Endodermal cell (in vitro differentiated cells): Measurements from ENCODE around the gene BPIFB6. TPM values are rescaled to one million over a fixed set of nuclear protein-coding genes. Genes with fewer than 3 reads are reported as not detected.

Experiments
- DNase-seq: peaks from one replicate; pipeline ENCODE4 v3.0.0-alpha.2; 2017
- H3K27ac ChIP-seq: 2 replicates; pipeline ENCODE4 v1.5.1; 2013; ENCODE audit warnings: mild to moderate bottlenecking, low read depth, low read length, moderate library complexity
- H3K27me3 ChIP-seq: 2 replicates; pipeline ENCODE4 v1.6.1; 2013; ENCODE audit warnings: mild to moderate bottlenecking, low read length, moderate library complexity; ENCODE audit not compliant: insufficient read depth, control insufficient read depth, poor library complexity, severe bottlenecking
- H3K36me3 ChIP-seq: 2 replicates; pipeline ENCODE4 v1.7.0; 2013; ENCODE audit warnings: mild to moderate bottlenecking, low read length, moderate library complexity; ENCODE audit not compliant: control insufficient read depth, insufficient read depth
- H3K4me1 ChIP-seq: one replicate; pipeline ENCODE4 v1.7.0; 2013; ENCODE audit warnings: low read length; ENCODE audit not compliant: control insufficient read depth, insufficient read depth
- H3K4me3 ChIP-seq: 2 replicates; pipeline ENCODE4 v1.5.1; 2013; ENCODE audit warnings: mild to moderate bottlenecking, low read length, moderate library complexity
- H3K9ac ChIP-seq: 2 replicates; pipeline ENCODE4 v1.6.1; 2013; ENCODE audit warnings: mild to moderate bottlenecking, low read length, moderate library complexity; ENCODE audit not compliant: poor library complexity, severe bottlenecking; ENCODE audit errors: extremely low read depth
- H3K9me3 ChIP-seq: 2 replicates; pipeline ENCODE4 v1.6.1; 2013; ENCODE audit warnings: mild to moderate bottlenecking, low read length, moderate library complexity; ENCODE audit not compliant: control insufficient read depth
- H3K27ac Mint-ChIP-seq: 2 replicates; pipeline ENCODE4 v1.8.0; 2020; ENCODE audit warnings: mixed read lengths
- H3K27me3 Mint-ChIP-seq: 2 replicates; pipeline ENCODE4 v1.8.0; 2021; ENCODE audit warnings: mild to moderate bottlenecking, mixed read lengths; ENCODE audit not compliant: insufficient read depth
- H3K36me3 Mint-ChIP-seq: 2 replicates; pipeline ENCODE4 v1.8.0; 2020; ENCODE audit warnings: low read depth, mixed read lengths
- H3K4me1 Mint-ChIP-seq: 2 replicates; pipeline ENCODE4 v1.8.0; 2020; ENCODE audit warnings: mixed read lengths
- H3K4me3 Mint-ChIP-seq: 2 replicates; pipeline ENCODE4 v1.8.0; 2020; ENCODE audit warnings: mild to moderate bottlenecking, moderate library complexity, mixed read lengths
- H3K9me3 Mint-ChIP-seq: 2 replicates; pipeline ENCODE4 v1.8.0; 2020; ENCODE audit warnings: mild to moderate bottlenecking, mixed read lengths
- WGBS, 2 experiments: methylation state at CpG; one replicate each; pipeline versions ENCODE4 v1.1.5 to v1.1.7; 2013; ENCODE audit warnings: missing lambda C conversion rate in 2 of 2, mixed read lengths in 1 of 2; ENCODE audit not compliant: insufficient coverage in 1 of 2, insufficient read length in 1 of 2; 5-methylcytosine and 5-hydroxymethylcytosine counted together
- total RNA-seq, 2 donors: library from RNA; stranded (reverse); fragmentation: NEBNext Ultra II Directional in 1 of 2; extraction: Animal tissue kit (Norgen Biotek cat#: 25700) in 1 of 2; gene quantifications; 2 replicates in 1 of 2; 3 replicates in 1 of 2; pipeline ENCODE4 v1.2.1, GENCODE V29; 2021
- TF ChIP-seq, protein P1 (sequence below): fragments of 200-600 bp; sonication (generic); conservative IDR thresholded peaks from 2 replicates; pipeline ENCODE4 v1.5.0; 2021; ENCODE audit warnings: antibody characterized with exemption, mild to moderate bottlenecking

Gene BPIFB6
- total RNA-seq, 2 donors from 2014 or later, result not detected

GRCh38 chr20:33005908-33006775 is 25.3 kb upstream of the BPIFB6 start:
- no peaks in the 10 kb centered on the region for H3K36me3 Mint-ChIP-seq
- Histone ChIP-seq H3K4me3 (no peak overlapping the region), H3K4me1 (peaks cover 3% of the 10 kb centered on the region), H3K27ac (no peak overlapping the region), H3K36me3 (no peaks in the 10 kb centered on the region), H3K9ac (no peak overlapping the region), H3K9me3 (peaks cover 5% of the 10 kb centered on the region), H3K27me3 (no peaks in the 10 kb centered on the region)
- peaks cover 6% of the 10 kb centered on the region for H3K4me1 Mint-ChIP-seq
- H3K27me3 Mint-ChIP-seq, result no peaks in the 10 kb centered on the region
- peaks cover 3% of the 10 kb centered on the region for H3K9me3 Mint-ChIP-seq
- TF ChIP-seq, protein P1, sequence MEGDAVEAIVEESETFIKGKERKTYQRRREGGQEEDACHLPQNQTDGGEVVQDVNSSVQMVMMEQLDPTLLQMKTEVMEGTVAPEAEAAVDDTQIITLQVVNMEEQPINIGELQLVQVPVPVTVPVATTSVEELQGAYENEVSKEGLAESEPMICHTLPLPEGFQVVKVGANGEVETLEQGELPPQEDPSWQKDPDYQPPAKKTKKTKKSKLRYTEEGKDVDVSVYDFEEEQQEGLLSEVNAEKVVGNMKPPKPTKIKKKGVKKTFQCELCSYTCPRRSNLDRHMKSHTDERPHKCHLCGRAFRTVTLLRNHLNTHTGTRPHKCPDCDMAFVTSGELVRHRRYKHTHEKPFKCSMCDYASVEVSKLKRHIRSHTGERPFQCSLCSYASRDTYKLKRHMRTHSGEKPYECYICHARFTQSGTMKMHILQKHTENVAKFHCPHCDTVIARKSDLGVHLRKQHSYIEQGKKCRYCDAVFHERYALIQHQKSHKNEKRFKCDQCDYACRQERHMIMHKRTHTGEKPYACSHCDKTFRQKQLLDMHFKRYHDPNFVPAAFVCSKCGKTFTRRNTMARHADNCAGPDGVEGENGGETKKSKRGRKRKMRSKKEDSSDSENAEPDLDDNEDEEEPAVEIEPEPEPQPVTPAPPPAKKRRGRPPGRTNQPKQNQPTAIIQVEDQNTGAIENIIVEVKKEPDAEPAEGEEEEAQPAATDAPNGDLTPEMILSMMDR, result no peak
- H3K4me3 Mint-ChIP-seq, result no peak overlapping the region
- no peak for DNase-seq
- no peak overlapping the region for H3K27ac Mint-ChIP-seq
- WGBS, 2 experiments, result 91 to 96% methylated on average over 6 to 8 of the region's 8 CpGs

GRCh38 chr20:33006776-33007375 is 24.6 kb upstream of the BPIFB6 start:
- no peaks in the 10 kb centered on the region for H3K27me3 Mint-ChIP-seq
- H3K4me3 Mint-ChIP-seq, result no peak overlapping the region
- Histone ChIP-seq H3K4me1 (peaks cover 2% of the 10 kb centered on the region), H3K4me3 (no peak overlapping the region), H3K27me3 (no peaks in the 10 kb centered on the region), H3K36me3 (no peaks in the 10 kb centered on the region), H3K9me3 (peaks cover 5% of the 10 kb centered on the region), H3K27ac (no peak overlapping the region), H3K9ac (no peak overlapping the region)
- DNase-seq, result no peak
- H3K27ac Mint-ChIP-seq, result no peak overlapping the region
- peaks cover 3% of the 10 kb centered on the region for H3K9me3 Mint-ChIP-seq
- WGBS, 2 experiments, result 90 to 97% methylated on average over 5 to 8 of the region's 8 CpGs
- H3K4me1 Mint-ChIP-seq, result peaks cover 4% of the 10 kb centered on the region
- TF ChIP-seq, protein P1, result no peak
- no peaks in the 10 kb centered on the region for H3K36me3 Mint-ChIP-seq

- H3K27me3 Mint-ChIP-seq, result no peaks in the 10 kb centered on the region
- no peak within 1 kb of the TSS for H3K9ac ChIP-seq
- no peak within 1 kb of the TSS for H3K4me3 ChIP-seq
- peaks cover 4% of the 10 kb centered on the region for H3K4me1 Mint-ChIP-seq
- H3K27ac ChIP-seq, result no peak within 1 kb of the TSS
- peaks cover 5% of the 10 kb centered on the region for H3K9me3 ChIP-seq
- H3K4me1 ChIP-seq, result peaks cover 2% of the 10 kb centered on the region
- no peak for DNase-seq
- H3K27me3 ChIP-seq, result no peaks in the 10 kb centered on the region
- no peaks in the 10 kb centered on the region for H3K36me3 ChIP-seq
- H3K27ac Mint-ChIP-seq, result no peak within 1 kb of the TSS
- 90 to 92% methylated on average over 8 to 11 of the region's 11 CpGs for WGBS, 2 experiments
- no peaks in the 10 kb centered on the region for H3K36me3 Mint-ChIP-seq
- H3K9me3 Mint-ChIP-seq, result peaks cover 3% of the 10 kb centered on the region
- H3K4me3 Mint-ChIP-seq, result no peak within 1 kb of the TSS
- TF ChIP-seq, protein P1, result no peak
These were observed 23.8 kb upstream of the BPIFB6 start, which contains the start of gene BPIFB2 for GRCh38 chr20:33007376-33008335. TSS of gene BPIFB2 (plus strand) at chr20:33007704. CDS start at chr20:33008575, 871 bp downstream.
